Measurements from ENCODE around the gene SS18L1.

The SS18L1 gene

GRCh38 chr20:62156254-62156556 lies 12.6 kb downstream of the SS18L1 start:
- in situ Hi-C loops (cut with MboI; ENCODE audit: low pct_unique_long_range_greater_than_20kb, low sequenced_read_pairs, unreplicated experiment), result no loop called here
- no peak for DNase-seq (ENCODE audit: low spot score)
- no peak for TF ChIP-seq CTCF (IDR thresholded peaks at IDR 0.05; ENCODE audit: extremely low read depth, insufficient read depth, missing control alignments)

- in situ Hi-C loops (cut with MboI; ENCODE audit: low pct_unique_long_range_greater_than_20kb, low sequenced_read_pairs, unreplicated experiment), result no loop called here
- peak; percentile 80 for TF ChIP-seq CTCF (IDR thresholded peaks at IDR 0.05; ENCODE audit: extremely low read depth, insufficient read depth, missing control alignments)
- peak; percentile 89 for DNase-seq (ENCODE audit: low spot score)
Observed at GRCh38 chr20:62156592-62157386, 13.2 kb downstream of the SS18L1 start.

- in situ Hi-C loops (cut with MboI; ENCODE audit: low pct_unique_long_range_greater_than_20kb, low sequenced_read_pairs, unreplicated experiment), result no loop called here
- no peak for DNase-seq (ENCODE audit: low spot score)
- TF ChIP-seq CTCF (IDR thresholded peaks at IDR 0.05; ENCODE audit: extremely low read depth, insufficient read depth, missing control alignments), result no peak
Observed at GRCh38 chr20:62157387-62158087, 14.0 kb downstream of the SS18L1 start.

GRCh38 chr20:62158088-62158400 lies 14.5 kb downstream of the SS18L1 start:
- no peak for DNase-seq (ENCODE audit: low spot score)
- in situ Hi-C loops (cut with MboI; ENCODE audit: low pct_unique_long_range_greater_than_20kb, low sequenced_read_pairs, unreplicated experiment), result no loop called here
- no peak for TF ChIP-seq CTCF (IDR thresholded peaks at IDR 0.05; ENCODE audit: extremely low read depth, insufficient read depth, missing control alignments)

GRCh38 chr20:62158541-62158940 lies 15.0 kb downstream of the SS18L1 start:
- TF ChIP-seq CTCF (IDR thresholded peaks at IDR 0.05; ENCODE audit: extremely low read depth, insufficient read depth, missing control alignments), result no peak
- no peak for DNase-seq (ENCODE audit: low spot score)
- in situ Hi-C loops (cut with MboI; ENCODE audit: low pct_unique_long_range_greater_than_20kb, low sequenced_read_pairs, unreplicated experiment), result no loop called here

GRCh38 chr20:62159052-62159451 lies 15.5 kb downstream of the SS18L1 start:
- no peak for DNase-seq (ENCODE audit: low spot score)
- TF ChIP-seq CTCF (IDR thresholded peaks at IDR 0.05; ENCODE audit: extremely low read depth, insufficient read depth, missing control alignments), result no peak
- in situ Hi-C loops (cut with MboI; ENCODE audit: low pct_unique_long_range_greater_than_20kb, low sequenced_read_pairs, unreplicated experiment), result no loop called here

All from GM13977 (cell line).